HG03575 (cell line): ENCODE results near the gene GSTM3.

Experiments used
- ATAC-seq: cut with Tn5 transposase; IDR thresholded peaks from one replicate; pipeline ENCODE4 v1.9.1; 2021; ENCODE audit not compliant: unreplicated experiment, insufficient number of reproducible peaks, low FRiP score; ENCODE audit errors: extremely low read depth

Gene GSTM3

GRCh38 chr1:109739738-109740614 lies 862 bp downstream of the GSTM3 start:
- ATAC-seq = no peak

GRCh38 chr1:109733236-109733870 lies 7.5 kb downstream of the GSTM3 start:
- no peak for ATAC-seq

- ATAC-seq = no peak
These were observed 8.4 kb downstream of the GSTM3 start for GRCh38 chr1:109732390-109732881.

GRCh38 chr1:109730666-109731065 lies 10.2 kb downstream of the GSTM3 start:
- ATAC-seq = no peak

- no peak for ATAC-seq
These were observed 12.0 kb downstream of the GSTM3 start for GRCh38 chr1:109728870-109729269.

- no peak for ATAC-seq
These were observed 14.0 kb downstream of the GSTM3 start for GRCh38 chr1:109726728-109727373.

- ATAC-seq = no peak
These were observed 14.8 kb downstream of the GSTM3 start for GRCh38 chr1:109726007-109726406.

GRCh38 chr1:109725510-109725909 lies 15.3 kb downstream of the GSTM3 start:
- ATAC-seq = no peak

GRCh38 chr1:109724933-109725332 lies 15.9 kb downstream of the GSTM3 start:
- ATAC-seq = no peak

- ATAC-seq = no peak
These were observed 17.7 kb downstream of the GSTM3 start for GRCh38 chr1:109722908-109723691.

GRCh38 chr1:109721971-109722370 lies 18.9 kb downstream of the GSTM3 start:
- no peak for ATAC-seq

- no peak for ATAC-seq
These were observed 19.8 kb downstream of the GSTM3 start for GRCh38 chr1:109721042-109721441.

- no peak for ATAC-seq
These were observed 21.5 kb downstream of the GSTM3 start for GRCh38 chr1:109719337-109719837.

GRCh38 chr1:109718495-109718894 lies 22.3 kb downstream of the GSTM3 start:
- no peak for ATAC-seq

- no peak for ATAC-seq
These were observed 23.1 kb downstream of the GSTM3 start for GRCh38 chr1:109717729-109718128.

GRCh38 chr1:109716570-109717090 lies 24.2 kb downstream of the GSTM3 start:
- no peak for ATAC-seq

- no peak for ATAC-seq
These were observed 24.7 kb downstream of the GSTM3 start for GRCh38 chr1:109716121-109716520.

GRCh38 chr1:109714661-109715372 lies 26.0 kb downstream of the GSTM3 start:
- no peak for ATAC-seq
